ENCODE data around the gene CPTP. TPM values are rescaled to one million over a fixed set of nuclear protein-coding genes. Genes with fewer than 3 reads are reported as not detected.

CPTP gene
- total RNA-seq, 1 donor from 2014 or later = 1.0 TPM

DNA sequence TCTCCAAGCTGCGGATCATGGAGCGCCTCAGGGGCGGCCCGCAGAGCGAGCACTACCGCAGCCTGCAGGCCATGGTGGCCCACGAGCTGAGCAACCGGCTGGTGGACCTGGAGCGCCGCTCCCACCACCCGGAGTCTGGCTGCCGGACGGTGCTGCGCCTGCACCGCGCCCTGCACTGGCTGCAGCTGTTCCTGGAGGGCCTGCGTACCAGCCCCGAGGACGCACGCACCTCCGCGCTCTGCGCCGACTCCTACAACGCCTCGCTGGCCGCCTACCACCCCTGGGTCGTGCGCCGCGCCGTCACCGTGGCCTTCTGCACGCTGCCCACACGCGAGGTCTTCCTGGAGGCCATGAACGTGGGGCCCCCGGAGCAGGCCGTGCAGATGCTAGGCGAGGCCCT, 2.7 kb downstream of the CPTP start:
- Histone ChIP-seq H3K27ac (no peak overlapping the region), H3K36me3 (no peaks in the 10 kb centered on the region), H2AFZ (replicated peaks) (no peak overlapping the region), H3F3A (ENCODE audit: low read depth) (peaks cover 13% of the 10 kb centered on the region), H3K9me3 (ENCODE audit: low read depth) (no peaks in the 10 kb centered on the region), H3K4me2 (no peak overlapping the region), H3K4me1 (peaks cover 4% of the 10 kb centered on the region), H4K20me1 (ENCODE audit: low read depth) (peaks cover 57% of the 10 kb centered on the region), H3K4me3 (no peak overlapping the region), H3K9ac (no peak overlapping the region), H3K27me3 (no peaks in the 10 kb centered on the region), H3K79me2 (ENCODE audit: low read depth) (peaks cover 30% of the 10 kb centered on the region)
- Mint-ChIP-seq H3K4me3 (peak overlapping the region; percentile 38), H3K27ac (no peak overlapping the region), H3K27me3 (ENCODE audit: insufficient read depth, low read depth) (peaks cover 16% of the 10 kb centered on the region), H3K9me3 (no peaks in the 10 kb centered on the region), H3K36me3 (peaks cover 6% of the 10 kb centered on the region), H3K4me1 (peaks cover 8% of the 10 kb centered on the region)
- TF ChIP-seq EZH2phosphoT487 (IDR thresholded peaks at IDR 0.05) = no peak
- TF ChIP-seq EZH2 (IDR thresholded peaks at IDR 0.05) = no peak
- TF ChIP-seq, protein P1, sequence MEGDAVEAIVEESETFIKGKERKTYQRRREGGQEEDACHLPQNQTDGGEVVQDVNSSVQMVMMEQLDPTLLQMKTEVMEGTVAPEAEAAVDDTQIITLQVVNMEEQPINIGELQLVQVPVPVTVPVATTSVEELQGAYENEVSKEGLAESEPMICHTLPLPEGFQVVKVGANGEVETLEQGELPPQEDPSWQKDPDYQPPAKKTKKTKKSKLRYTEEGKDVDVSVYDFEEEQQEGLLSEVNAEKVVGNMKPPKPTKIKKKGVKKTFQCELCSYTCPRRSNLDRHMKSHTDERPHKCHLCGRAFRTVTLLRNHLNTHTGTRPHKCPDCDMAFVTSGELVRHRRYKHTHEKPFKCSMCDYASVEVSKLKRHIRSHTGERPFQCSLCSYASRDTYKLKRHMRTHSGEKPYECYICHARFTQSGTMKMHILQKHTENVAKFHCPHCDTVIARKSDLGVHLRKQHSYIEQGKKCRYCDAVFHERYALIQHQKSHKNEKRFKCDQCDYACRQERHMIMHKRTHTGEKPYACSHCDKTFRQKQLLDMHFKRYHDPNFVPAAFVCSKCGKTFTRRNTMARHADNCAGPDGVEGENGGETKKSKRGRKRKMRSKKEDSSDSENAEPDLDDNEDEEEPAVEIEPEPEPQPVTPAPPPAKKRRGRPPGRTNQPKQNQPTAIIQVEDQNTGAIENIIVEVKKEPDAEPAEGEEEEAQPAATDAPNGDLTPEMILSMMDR (IDR thresholded peaks at IDR 0.05) = no peak
- no peak for DNase-seq (ENCODE audit: low spot score)

DNA sequence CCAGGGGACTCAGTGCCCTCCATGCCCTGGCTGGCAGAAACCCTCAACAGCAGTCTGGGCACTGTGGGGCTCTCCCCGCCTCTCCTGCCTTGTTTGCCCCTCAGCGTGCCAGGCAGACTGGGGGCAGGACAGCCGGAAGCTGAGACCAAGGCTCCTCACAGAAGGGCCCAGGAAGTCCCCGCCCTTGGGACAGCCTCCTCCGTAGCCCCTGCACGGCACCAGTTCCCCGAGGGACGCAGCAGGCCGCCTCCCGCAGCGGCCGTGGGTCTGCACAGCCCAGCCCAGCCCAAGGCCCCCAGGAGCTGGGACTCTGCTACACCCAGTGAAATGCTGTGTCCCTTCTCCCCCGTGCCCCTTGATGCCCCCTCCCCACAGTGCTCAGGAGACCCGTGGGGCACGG, 3.7 kb downstream of the CPTP start:
- Histone ChIP-seq H3K27ac (no peak overlapping the region), H3K36me3 (no peaks in the 10 kb centered on the region), H3K4me2 (no peak overlapping the region), H3K9ac (no peak overlapping the region), H3K27me3 (no peaks in the 10 kb centered on the region), H3K4me1 (peaks cover 4% of the 10 kb centered on the region), H3F3A (ENCODE audit: low read depth) (peaks cover 13% of the 10 kb centered on the region), H2AFZ (replicated peaks) (no peak overlapping the region), H3K4me3 (no peak overlapping the region), H3K79me2 (ENCODE audit: low read depth) (peaks cover 23% of the 10 kb centered on the region), H3K9me3 (ENCODE audit: low read depth) (no peaks in the 10 kb centered on the region), H4K20me1 (ENCODE audit: low read depth) (peaks cover 60% of the 10 kb centered on the region)
- Mint-ChIP-seq H3K9me3 (no peaks in the 10 kb centered on the region), H3K4me1 (peaks cover 5% of the 10 kb centered on the region), H3K27ac (no peak overlapping the region), H3K4me3 (no peak overlapping the region), H3K36me3 (peaks cover 6% of the 10 kb centered on the region), H3K27me3 (ENCODE audit: insufficient read depth, low read depth) (peaks cover 14% of the 10 kb centered on the region)
- no peak for DNase-seq (ENCODE audit: low spot score)
- TF ChIP-seq EZH2 (IDR thresholded peaks at IDR 0.05) (no peak), EZH2phosphoT487 (IDR thresholded peaks at IDR 0.05) (no peak)
- TF ChIP-seq, protein P1 (IDR thresholded peaks at IDR 0.05) = no peak

DNA sequence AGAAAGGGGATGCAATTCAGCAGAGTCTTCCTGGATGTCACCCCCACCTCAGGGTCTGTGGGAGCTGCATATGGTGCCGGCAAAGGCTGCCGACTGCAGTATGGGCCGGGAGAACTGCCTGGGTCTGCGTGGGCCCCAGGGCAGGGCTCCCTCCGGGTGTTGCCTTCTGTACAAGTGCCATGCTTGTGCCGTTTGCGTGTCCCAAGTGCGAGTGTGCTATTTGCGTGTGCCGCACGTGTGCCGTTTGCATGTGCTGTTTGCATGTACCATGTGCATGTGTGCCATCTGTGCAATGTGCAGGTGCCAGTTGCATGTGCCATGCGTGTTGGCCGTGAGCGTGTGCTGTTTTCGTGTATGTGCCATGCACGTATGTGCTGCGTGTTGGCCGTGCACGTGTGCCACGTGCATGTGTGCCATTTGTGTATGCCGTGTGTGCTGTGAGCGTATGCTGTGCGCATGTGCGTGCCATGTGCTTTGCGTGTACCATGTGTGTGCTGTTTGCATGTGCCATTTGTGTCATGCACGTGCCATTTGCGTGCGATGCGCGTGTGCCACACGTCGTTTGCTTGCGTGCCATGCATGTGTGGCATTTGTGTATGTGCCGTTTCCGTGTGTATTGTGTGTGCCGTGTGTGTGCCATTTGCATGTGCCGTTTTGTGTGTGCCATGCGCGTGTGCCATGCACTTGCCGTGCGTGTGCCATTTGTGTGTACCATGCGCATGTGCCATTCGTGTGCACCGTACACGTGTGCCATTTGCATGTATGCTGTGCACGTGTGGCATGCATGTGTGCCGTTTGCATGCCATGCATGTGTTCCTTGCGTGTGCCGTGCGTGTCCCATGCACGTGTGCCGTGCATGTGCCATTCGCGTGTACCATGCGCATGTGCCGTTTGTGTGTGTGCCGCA, 5.0 kb downstream of the CPTP start:
- peak overlapping the region; percentile 48 for H3K4me3 Mint-ChIP-seq
- Histone ChIP-seq H3K27me3 (no peaks in the 10 kb centered on the region), H2AFZ (replicated peaks) (no peak overlapping the region), H3K4me1 (peaks cover 4% of the 10 kb centered on the region), H3K9me3 (ENCODE audit: low read depth) (no peaks in the 10 kb centered on the region), H3K4me3 (no peak overlapping the region), H3K27ac (no peak overlapping the region), H3K4me2 (no peak overlapping the region), H3K79me2 (ENCODE audit: low read depth) (peaks cover 13% of the 10 kb centered on the region), H3F3A (ENCODE audit: low read depth) (peaks cover 13% of the 10 kb centered on the region), H3K36me3 (no peaks in the 10 kb centered on the region), H4K20me1 (ENCODE audit: low read depth) (peaks cover 69% of the 10 kb centered on the region), H3K9ac (no peak overlapping the region)
- no peak for TF ChIP-seq EZH2 (IDR thresholded peaks at IDR 0.05)
- no peak for TF ChIP-seq EZH2phosphoT487 (IDR thresholded peaks at IDR 0.05)
- TF ChIP-seq, protein P1 (IDR thresholded peaks at IDR 0.05) = no peak
- no peak overlapping the region for H3K27ac Mint-ChIP-seq
- H3K36me3 Mint-ChIP-seq = peaks cover 3% of the 10 kb centered on the region
- H3K27me3 Mint-ChIP-seq (ENCODE audit: insufficient read depth, low read depth) = peaks cover 19% of the 10 kb centered on the region
- no peaks in the 10 kb centered on the region for H3K9me3 Mint-ChIP-seq
- DNase-seq (ENCODE audit: low spot score) = no peak
- H3K4me1 Mint-ChIP-seq = no peaks in the 10 kb centered on the region

All from neural progenitor cell (in vitro differentiated cells).